HCT116 (cell line): ENCODE results near the gene IGFBP1. TPM values are rescaled to one million over a fixed set of nuclear protein-coding genes. Genes with fewer than 3 reads are reported as not detected.

Source experiments
- ATAC-seq: fragments of 200-7000 bp; cut with Tn5 transposase; 2 replicates; pipeline ENCODE4 v1.9.1; 2020; ENCODE audit warnings: mild to moderate bottlenecking, moderate library complexity
- BruUV-seq: library from RNA; stranded (reverse); fragments of 400-500 nt; replicated peaks from 2 replicates; lab custom pipeline; 2021; lab: Mats Ljungman, UMichigan
- CTCF ChIA-PET: fragments of 300-600 bp; sonication (Branson Sonifier 250); formaldehyde crosslinking; loops from one replicate; lab custom pipeline; 2021; ENCODE audit warnings: antibody characterized with exemption; lab: Charles Lee
- POLR2A ChIA-PET: fragments of 300-600, 350-600 bp; sonication (Branson Sonifier 250); formaldehyde crosslinking; loops from one replicate; lab custom pipeline; 2021; ENCODE audit warnings: antibody characterized with exemption; lab: Charles Lee
- RAD21 ChIA-PET, 2 experiments: fragments of 300-600 bp; sonication (Branson Sonifier 250); formaldehyde crosslinking; loops; one replicate each; lab custom pipeline; 2023; ENCODE audit warnings: low total read pairs in 2 of 2; ENCODE audit not compliant: uncharacterized antibody in 2 of 2, unreplicated experiment in 2 of 2, low non-redundant PET in 1 of 2; lab: Charles Lee
- DNase-seq: peaks from one replicate; pipeline ENCODE4 v3.0.0-alpha.2; 2010; ENCODE audit warnings: low read depth, low spot score
- H2AFZ ChIP-seq: fragments of 200-600 bp; shearing (Covaris generic), sonication (generic); 2 replicates; pipeline ENCODE4 v1.6.1; 2017; ENCODE audit warnings: low read depth, mixed run types, mixed read lengths, antibody characterized with exemption, low read length; ENCODE audit not compliant: poor library complexity, severe bottlenecking
- H3K27ac ChIP-seq: 2 replicates; pipeline ENCODE4 v1.5.1; 2012; ENCODE audit warnings: low read depth, low read length
- H3K27me3 ChIP-seq: fragments of 200-600 bp; sonication (generic); 2 replicates; pipeline ENCODE4 v1.6.1; 2016; ENCODE audit warnings: mixed run types, low read length, mixed read lengths; ENCODE audit not compliant: insufficient read depth
- H3K36me3 ChIP-seq, 2 experiments: fragments of 200-500 bp in 1 of 2; fragments of 200-600 bp in 1 of 2; sonication (Bioruptor generic) in 1 of 2; sonication (generic) in 1 of 2; 2 replicates each; pipeline versions ENCODE4 v1.5.1 to v1.6.1; 2014 to 2016; ENCODE audit warnings: low read length in 2 of 2, inconsistent platforms in 1 of 2, mixed read lengths in 1 of 2, mixed run types in 1 of 2; ENCODE audit not compliant: insufficient read depth in 2 of 2, control insufficient read depth in 1 of 2
- H3K4me1 ChIP-seq, 2 experiments: fragments of 200-600 bp in 1 of 2; sonication (generic) in 1 of 2; 2 replicates each; pipeline versions ENCODE4 v1.5.1 to v1.6.1; 2012 to 2017; ENCODE audit warnings: low read length in 2 of 2, inconsistent platforms in 1 of 2, mild to moderate bottlenecking in 1 of 2, mixed read lengths in 1 of 2, mixed run types in 1 of 2, moderate library complexity in 1 of 2; ENCODE audit not compliant: insufficient read depth in 2 of 2, control insufficient read depth in 1 of 2
- H3K4me2 ChIP-seq: fragments of 200-600 bp; sonication (generic); 2 replicates; pipeline ENCODE4 v1.6.1; 2017; ENCODE audit warnings: mixed run types, low read length, mixed read lengths
- H3K4me3 ChIP-seq, 2 experiments: fragments of 200-600 bp in 1 of 2; sonication (generic) in 1 of 2; replicated peaks in 1 of 2; 2 replicates each; pipeline ENCODE4 v1.5.1; 2011 to 2016; ENCODE audit warnings: low read length in 2 of 2, control low read depth in 1 of 2, low read depth in 1 of 2, mild to moderate bottlenecking in 1 of 2, mixed read lengths in 1 of 2, mixed run types in 1 of 2
- H3K79me2 ChIP-seq: fragments of 200-600 bp; sonication (generic); 2 replicates; pipeline ENCODE4 v1.6.1; 2017; ENCODE audit warnings: mild to moderate bottlenecking, mixed run types, low read length, moderate library complexity, mixed read lengths; ENCODE audit not compliant: insufficient read depth
- H3K9ac ChIP-seq: fragments of 200-600 bp; sonication (generic); 2 replicates; pipeline ENCODE4 v1.6.1; 2016; ENCODE audit warnings: low read length, mixed read lengths
- H3K9me2 ChIP-seq: fragments of 200-600 bp; sonication (generic), shearing (Covaris generic); 2 replicates; pipeline ENCODE4 v1.6.1; 2017; ENCODE audit warnings: mixed run types, mild to moderate bottlenecking, moderate library complexity; ENCODE audit not compliant: insufficient read depth
- H3K9me3 ChIP-seq, 2 experiments: fragments of 200-500 bp in 1 of 2; fragments of 200-600 bp in 1 of 2; sonication (Bioruptor generic) in 1 of 2; sonication (generic) in 1 of 2; 2 replicates each; pipeline ENCODE4 v1.6.1; 2014 to 2017; ENCODE audit warnings: low read length in 2 of 2, mixed read lengths in 2 of 2, inconsistent platforms in 1 of 2, low read depth in 1 of 2, mild to moderate bottlenecking in 1 of 2, mixed run types in 1 of 2, moderate library complexity in 1 of 2; ENCODE audit not compliant: control insufficient read depth in 1 of 2, insufficient read depth in 1 of 2
- H4K20me1 ChIP-seq: fragments of 200-600 bp; sonication (generic), shearing (Covaris generic); 2 replicates; pipeline ENCODE4 v1.6.1; 2017; ENCODE audit warnings: mixed run types, mild to moderate bottlenecking, moderate library complexity; ENCODE audit not compliant: insufficient read depth
- CBX3 ChIP-seq: IDR thresholded peaks from 2 replicates; pipeline ENCODE4 v1.6.1; 2012; ENCODE audit warnings: low read depth
- CEBPB ChIP-seq: IDR thresholded peaks from 2 replicates; pipeline ENCODE4 v1.6.1; 2012; ENCODE audit warnings: low read depth
- EGR1 ChIP-seq: IDR thresholded peaks from 2 replicates; pipeline ENCODE4 v1.6.1; 2012; ENCODE audit warnings: low read depth
- ELF1 ChIP-seq: IDR thresholded peaks from 2 replicates; pipeline ENCODE4 v1.6.1; 2012; ENCODE audit warnings: low read depth, borderline replicate concordance
- EZH2 ChIP-seq: fragments of 200-600 bp; sonication (generic); IDR thresholded peaks from 2 replicates; pipeline ENCODE4 v1.6.1; 2017; ENCODE audit warnings: antibody characterized with exemption, mixed run types
- EZH2phosphoT487 ChIP-seq: fragments of 200-600 bp; IDR thresholded peaks from 2 replicates; pipeline ENCODE4 v1.6.1; 2018; ENCODE audit warnings: antibody characterized with exemption, borderline replicate concordance
- FOSL1 ChIP-seq: IDR thresholded peaks from 2 replicates; pipeline ENCODE4 v1.6.1; 2012; ENCODE audit warnings: low read depth
- JUND ChIP-seq: IDR thresholded peaks from 2 replicates; pipeline ENCODE4 v1.6.1; 2012
- POLR2A ChIP-seq: IDR thresholded peaks from 2 replicates; pipeline ENCODE4 v1.7.0; 2011; ENCODE audit warnings: borderline replicate concordance; ENCODE audit not compliant: insufficient read depth, insufficient read length; ENCODE audit errors: extremely low read depth
- POLR2AphosphoS5 ChIP-seq: IDR thresholded peaks from 2 replicates; pipeline ENCODE4 v1.6.1; 2011; ENCODE audit warnings: mild to moderate bottlenecking, low read depth, low read length, moderate library complexity
- RAD21 ChIP-seq: IDR thresholded peaks from 2 replicates; pipeline ENCODE4 v1.6.1; 2012; ENCODE audit warnings: low read depth, mild to moderate bottlenecking
- REST ChIP-seq: IDR thresholded peaks from 2 replicates; pipeline ENCODE4 v1.6.1; 2012; ENCODE audit warnings: low read depth
- SIN3A ChIP-seq: IDR thresholded peaks from 2 replicates; pipeline ENCODE4 v1.6.1; 2012; ENCODE audit warnings: low read depth
- SP1 ChIP-seq: IDR thresholded peaks from 2 replicates; pipeline ENCODE4 v1.6.1; 2012; ENCODE audit warnings: low read depth
- TCF7L2 ChIP-seq: IDR thresholded peaks from 2 replicates; pipeline ENCODE4 v1.7.0; 2011; ENCODE audit warnings: borderline replicate concordance, inconsistent platforms; ENCODE audit not compliant: insufficient read depth, insufficient read length; ENCODE audit errors: extremely low read depth
- YY1 ChIP-seq: IDR thresholded peaks from 2 replicates; pipeline ENCODE4 v1.6.1; 2011; ENCODE audit warnings: low read length, low read depth, moderate library complexity, mild to moderate bottlenecking; ENCODE audit not compliant: insufficient replicate concordance; ENCODE audit errors: extremely low read depth
- ZBTB33 ChIP-seq: IDR thresholded peaks from 2 replicates; pipeline ENCODE4 v1.6.1; 2011; ENCODE audit warnings: mild to moderate bottlenecking, low read length, moderate library complexity; ENCODE audit not compliant: insufficient replicate concordance; ENCODE audit errors: extremely low read depth
- intact Hi-C: fragments of 100-400 bp; cut with micrococcal nuclease; formaldehyde crosslinking; loops from 2 replicates; pipeline ENCODE4 v1.10.0; 2022
- total RNA-seq: library from RNA; stranded (reverse); gene quantifications from one replicate; pipeline ENCODE4 v1.2.1, GENCODE V29; 2021; ENCODE audit not compliant: unreplicated experiment
- TF ChIP-seq, protein P1 (sequence below): IDR thresholded peaks from 2 replicates; pipeline ENCODE4 v1.6.1; 2012
- TF ChIP-seq, protein P2 (sequence below), 3 experiments: fragments of 200-600 bp in 1 of 3; sonication (generic) in 1 of 3; IDR thresholded peaks in 2 of 3; conservative IDR thresholded peaks in 1 of 3; 2 replicates each; pipeline ENCODE4 v1.5.1; 2012 to 2017; ENCODE audit warnings: low read depth in 2 of 3, low read length in 2 of 3, antibody characterized with exemption in 1 of 3, borderline replicate concordance in 1 of 3, control low read depth in 1 of 3, mild to moderate bottlenecking in 1 of 3, mixed read lengths in 1 of 3, mixed run types in 1 of 3, moderate library complexity in 1 of 3; ENCODE audit not compliant: insufficient read depth in 1 of 3
- TF ChIP-seq, protein P3 (sequence below): IDR thresholded peaks from 2 replicates; pipeline ENCODE4 v1.6.1; 2012

IGFBP1 gene
- total RNA-seq, 1 experiment from 2014 or later: 0.20 TPM

DNA sequence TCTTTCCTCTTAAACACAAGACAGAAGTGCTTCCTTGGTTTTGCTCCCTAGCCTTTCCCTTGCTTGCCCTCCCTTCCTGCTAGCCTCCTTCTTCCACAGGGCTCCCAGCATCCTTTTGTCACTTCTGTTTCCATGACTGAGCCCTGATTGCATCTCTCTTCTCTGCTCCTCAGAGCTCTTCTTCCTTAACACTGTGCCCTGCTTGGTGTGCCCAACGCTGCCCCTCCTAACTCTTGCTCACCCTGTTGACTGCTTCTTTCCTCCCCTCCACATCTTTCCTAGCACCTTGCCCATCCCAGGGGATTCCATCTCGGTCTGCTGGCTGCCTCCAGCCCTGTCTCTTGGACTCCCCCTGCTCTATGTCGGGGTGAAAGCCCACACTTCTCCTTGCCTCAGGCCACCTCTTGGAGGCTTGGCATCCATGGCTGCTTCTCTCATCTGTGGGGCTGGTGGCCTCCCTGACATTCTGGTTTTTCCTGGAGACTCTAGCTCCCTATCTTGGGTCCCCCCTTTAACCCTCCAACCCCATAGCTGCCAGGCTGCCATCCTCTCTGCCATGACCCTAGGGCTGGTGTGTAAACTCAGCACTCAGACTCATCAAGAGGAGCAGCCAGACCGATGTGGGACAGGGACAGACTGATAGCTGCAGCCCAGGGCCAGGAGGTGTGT lies 5.8 kb downstream of the IGFBP1 start:
- H2AFZ ChIP-seq: no peak overlapping the region
- POLR2A ChIA-PET: no interaction called here
- RAD21 ChIA-PET: no interaction called here
- no peaks in the 10 kb centered on the region for H3K79me2 ChIP-seq
- intact Hi-C loops: loop anchor here (10.0 kb wide), 1 partner anchor 1281 kb away; no protein-coding TSS in a partner anchor
- no peak for DNase-seq
- H3K36me3 ChIP-seq: no peaks in the 10 kb centered on the region
- no peaks in the 10 kb centered on the region for H3K9me2 ChIP-seq
- H3K9ac ChIP-seq: no peak overlapping the region
- H3K4me1 ChIP-seq: no peaks in the 10 kb centered on the region
- H3K4me3 ChIP-seq: no peak overlapping the region
- H3K4me2 ChIP-seq: no peak overlapping the region
- H3K9me3 ChIP-seq: no peaks in the 10 kb centered on the region
- no TSS peak for BruUV-seq
- ATAC-seq: no peak
- TF ChIP-seq POLR2AphosphoS5: no peak
- TF ChIP-seq ELF1: no peak
- no peak for TF ChIP-seq YY1
- TF ChIP-seq TCF7L2: no peak
- TF ChIP-seq CBX3: no peak
- TF ChIP-seq CEBPB: no peak
- TF ChIP-seq, protein P1, sequence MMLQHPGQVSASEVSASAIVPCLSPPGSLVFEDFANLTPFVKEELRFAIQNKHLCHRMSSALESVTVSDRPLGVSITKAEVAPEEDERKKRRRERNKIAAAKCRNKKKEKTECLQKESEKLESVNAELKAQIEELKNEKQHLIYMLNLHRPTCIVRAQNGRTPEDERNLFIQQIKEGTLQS: no peak
- no peak for TF ChIP-seq SP1
- no peak for TF ChIP-seq POLR2A
- TF ChIP-seq RAD21: no peak
- TF ChIP-seq REST: no peak
- no peak for TF ChIP-seq JUND
- no peak for TF ChIP-seq SIN3A
- TF ChIP-seq, protein P2, sequence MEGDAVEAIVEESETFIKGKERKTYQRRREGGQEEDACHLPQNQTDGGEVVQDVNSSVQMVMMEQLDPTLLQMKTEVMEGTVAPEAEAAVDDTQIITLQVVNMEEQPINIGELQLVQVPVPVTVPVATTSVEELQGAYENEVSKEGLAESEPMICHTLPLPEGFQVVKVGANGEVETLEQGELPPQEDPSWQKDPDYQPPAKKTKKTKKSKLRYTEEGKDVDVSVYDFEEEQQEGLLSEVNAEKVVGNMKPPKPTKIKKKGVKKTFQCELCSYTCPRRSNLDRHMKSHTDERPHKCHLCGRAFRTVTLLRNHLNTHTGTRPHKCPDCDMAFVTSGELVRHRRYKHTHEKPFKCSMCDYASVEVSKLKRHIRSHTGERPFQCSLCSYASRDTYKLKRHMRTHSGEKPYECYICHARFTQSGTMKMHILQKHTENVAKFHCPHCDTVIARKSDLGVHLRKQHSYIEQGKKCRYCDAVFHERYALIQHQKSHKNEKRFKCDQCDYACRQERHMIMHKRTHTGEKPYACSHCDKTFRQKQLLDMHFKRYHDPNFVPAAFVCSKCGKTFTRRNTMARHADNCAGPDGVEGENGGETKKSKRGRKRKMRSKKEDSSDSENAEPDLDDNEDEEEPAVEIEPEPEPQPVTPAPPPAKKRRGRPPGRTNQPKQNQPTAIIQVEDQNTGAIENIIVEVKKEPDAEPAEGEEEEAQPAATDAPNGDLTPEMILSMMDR (IDR thresholded peaks at IDR 0.05 in 2 of 3, conservative IDR thresholded peaks at IDR 0.05 in 1 of 3; ENCODE audit: borderline replicate concordance in 1 of 3, insufficient read depth in 1 of 3, low read depth in 2 of 3, low read length in 2 of 3): no peak
- TF ChIP-seq EZH2phosphoT487: no peak
- no peak for TF ChIP-seq ZBTB33
- TF ChIP-seq FOSL1: no peak
- no peak for TF ChIP-seq EZH2
- TF ChIP-seq, protein P3, sequence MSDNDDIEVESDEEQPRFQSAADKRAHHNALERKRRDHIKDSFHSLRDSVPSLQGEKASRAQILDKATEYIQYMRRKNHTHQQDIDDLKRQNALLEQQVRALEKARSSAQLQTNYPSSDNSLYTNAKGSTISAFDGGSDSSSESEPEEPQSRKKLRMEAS: no peak
- no peak for TF ChIP-seq EGR1
- H3K27ac ChIP-seq: no peak overlapping the region
- H3K27me3 ChIP-seq: no peaks in the 10 kb centered on the region
- CTCF ChIA-PET: no interaction called here
- H4K20me1 ChIP-seq: no peaks in the 10 kb centered on the region
